DND-41 (cell line): ENCODE data around the gene GSG1L.

ENCODE experiments used
- CTCF ChIP-seq: IDR thresholded peaks from 2 replicates; pipeline ENCODE4 v1.5.1; 2012; ENCODE audit warnings: borderline replicate concordance, low read length, moderate library complexity, mild to moderate bottlenecking; ENCODE audit not compliant: poor library complexity, severe bottlenecking; ENCODE audit errors: extremely low read depth
- EZH2 ChIP-seq: IDR thresholded peaks from 3 replicates; pipeline ENCODE4 v1.6.1; 2012; ENCODE audit warnings: borderline replicate concordance, low read depth, mild to moderate bottlenecking, moderate library complexity, low read length, inconsistent platforms; ENCODE audit not compliant: severe bottlenecking

DNA sequence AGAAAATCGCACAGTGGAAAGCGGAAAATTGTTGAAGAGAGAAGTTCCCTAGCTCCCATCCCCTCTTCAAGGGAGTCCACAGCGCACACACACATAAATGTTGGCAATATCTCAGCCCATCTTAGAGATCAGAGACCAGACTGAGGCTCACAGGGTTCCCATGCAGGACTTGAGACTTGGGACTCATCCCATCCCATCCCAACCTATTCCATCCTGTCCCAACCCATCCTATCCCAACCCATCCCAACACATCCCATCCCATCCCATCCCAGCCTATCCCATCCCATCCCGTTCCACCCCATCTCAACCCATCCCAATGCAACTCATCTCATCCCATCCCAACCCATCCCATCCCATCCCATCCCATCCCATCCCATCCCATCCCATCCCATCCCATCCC lies 29.6 kb downstream of the GSG1L start:
- TF ChIP-seq CTCF = no peak
- TF ChIP-seq EZH2 = no peak
